ENCODE results near the gene GPR108. TPM values are rescaled to one million over a fixed set of nuclear protein-coding genes. Genes with fewer than 3 reads are reported as not detected.

GPR108 gene
- total and polyA plus RNA-seq, 4 donors: 17.2 to 34.2 (median 30.5) TPM

- no peak for DNase-seq (ENCODE audit: low spot score)
- peaks cover 25 to 86% (median 77%) of the 10 kb centered on the region in 4 donors for H3K36me3 ChIP-seq (ENCODE audit: control insufficient read depth in 4 of 4, insufficient read depth in 3 of 4, low read depth in 1 of 4, low read length in 3 of 4)
Measured at GRCh38 chr19:6687114-6687513, 50.3 kb downstream of the GPR108 start.

GRCh38 chr19:6686628-6686975 is 50.8 kb downstream of the GPR108 start:
- Histone ChIP-seq H3K36me3 (ENCODE audit: control insufficient read depth in 4 of 4, insufficient read depth in 3 of 4, low read depth in 1 of 4, low read length in 3 of 4) (peaks cover 27 to 87% (median 80%) of the 10 kb centered on the region in 4 donors), H3K9me3 (ENCODE audit: control insufficient read depth in 4 of 4, low read length in 3 of 4) (no peaks in the 10 kb centered on the region), H3K27me3 (ENCODE audit: control insufficient read depth in 4 of 4, insufficient read depth in 4 of 4, low read length in 3 of 4) (no peaks in the 10 kb centered on the region), H3K27ac (ENCODE audit: low read depth in 1 of 2, low read length in 2 of 2) (peak overlapping the region in 1 of 2 donors; percentile 21), H3K4me3 (ENCODE audit: low read depth in 1 of 3, low read length in 3 of 3) (no peak overlapping the region), H3K4me1 (ENCODE audit: control insufficient read depth in 4 of 4, insufficient read depth in 4 of 4, low read length in 3 of 4) (peaks cover 0 to 10% (median 1%) of the 10 kb centered on the region in 4 donors), H3K9ac (ENCODE audit: low read depth in 1 of 2, low read length in 2 of 2) (no peak overlapping the region)
- DNase-seq (ENCODE audit: low spot score): no peak
- 87% methylated on average over 4 of the region's 4 CpGs for WGBS
- TF ChIP-seq YY1 (IDR thresholded peaks at IDR 0.05): peak; percentile 21
- no peak for TF ChIP-seq CTCF (IDR thresholded peaks at IDR 0.05; ENCODE audit: low read depth, low read length, missing input control)

More at GRCh38 chr19:6687114-6687513, 50.3 kb downstream of the GPR108 start:
- TF ChIP-seq YY1 (IDR thresholded peaks at IDR 0.05) (no peak), FOXA2 (IDR thresholded peaks at IDR 0.05) (peak; percentile 10)
- Histone ChIP-seq H3K27ac (ENCODE audit: low read depth in 1 of 2, low read length in 2 of 2) (peak overlapping the region in 1 of 2 donors; percentile 21), H3K4me3 (ENCODE audit: low read depth in 1 of 3, low read length in 3 of 3) (no peak overlapping the region), H3K9me3 (ENCODE audit: control insufficient read depth in 4 of 4, low read length in 3 of 4) (no peaks in the 10 kb centered on the region), H3K9ac (ENCODE audit: low read depth in 1 of 2, low read length in 2 of 2) (no peak overlapping the region), H3K4me1 (ENCODE audit: control insufficient read depth in 4 of 4, insufficient read depth in 4 of 4, low read length in 3 of 4) (peaks cover 0 to 10% (median 1%) of the 10 kb centered on the region in 4 donors), H3K27me3 (ENCODE audit: control insufficient read depth in 4 of 4, insufficient read depth in 4 of 4, low read length in 3 of 4) (no peaks in the 10 kb centered on the region)
- WGBS: 50% methylated on average over 5 of the region's 5 CpGs

GRCh38 chr19:6685962-6686627 is 51.3 kb downstream of the GPR108 start:
- Histone ChIP-seq H3K4me1 (ENCODE audit: control insufficient read depth in 4 of 4, insufficient read depth in 4 of 4, low read length in 3 of 4) (peaks cover 0 to 10% (median 1%) of the 10 kb centered on the region in 4 donors), H3K4me3 (ENCODE audit: low read depth in 1 of 3, low read length in 3 of 3) (no peak overlapping the region), H3K36me3 (ENCODE audit: control insufficient read depth in 4 of 4, insufficient read depth in 3 of 4, low read depth in 1 of 4, low read length in 3 of 4) (peaks cover 27 to 88% (median 80%) of the 10 kb centered on the region in 4 donors), H3K27ac (ENCODE audit: low read depth in 1 of 2, low read length in 2 of 2) (peak overlapping the region; percentile 21 to 44), H3K9me3 (ENCODE audit: control insufficient read depth in 4 of 4, low read length in 3 of 4) (no peaks in the 10 kb centered on the region), H3K27me3 (ENCODE audit: control insufficient read depth in 4 of 4, insufficient read depth in 4 of 4, low read length in 3 of 4) (no peaks in the 10 kb centered on the region), H3K9ac (ENCODE audit: low read depth in 1 of 2, low read length in 2 of 2) (no peak overlapping the region)
- no peak for DNase-seq (ENCODE audit: low spot score)
- WGBS: 77% methylated on average over 15 of the region's 15 CpGs
- TF ChIP-seq TAF1 (conservative IDR thresholded peaks at IDR 0.05) (no peak), HNF4G (IDR thresholded peaks at IDR 0.05) (no peak), SP1 (IDR thresholded peaks at IDR 0.05) (no peak), MAX (IDR thresholded peaks at IDR 0.05) (no peak), EGR1 (IDR thresholded peaks at IDR 0.05; ENCODE audit: low read depth in 2 of 2) (no peak), YY1 (IDR thresholded peaks at IDR 0.05) (no peak), REST (IDR thresholded peaks at IDR 0.05) (no peak), RXRA (IDR thresholded peaks at IDR 0.05) (no peak), HNF4A (conservative IDR thresholded peaks at IDR 0.05) (no peak), NR2F2 (IDR thresholded peaks at IDR 0.05) (no peak), ZBTB33 (IDR thresholded peaks at IDR 0.05) (no peak), FOXA2 (IDR thresholded peaks at IDR 0.05) (no peak), JUND (IDR thresholded peaks at IDR 0.05) (no peak)
